GM20000 (cell line): ENCODE data around the gene TRPC4.
"Not testable (repeated sequence)": the region's sequence is repeated elsewhere in the genome, so short reads cannot be mapped to it uniquely, and the experiment has no call there.

ENCODE experiments used
- DNase-seq: peaks from one replicate; pipeline ENCODE4 v3.0.0; 2012; ENCODE audit warnings: low spot score
- TF ChIP-seq, protein P1 (sequence below): IDR thresholded peaks from 2 replicates; pipeline ENCODE4 v1.5.1; 2012; ENCODE audit warnings: mild to moderate bottlenecking, control low read depth; ENCODE audit errors: extremely low read depth, missing control alignments

TRPC4 gene

DNA sequence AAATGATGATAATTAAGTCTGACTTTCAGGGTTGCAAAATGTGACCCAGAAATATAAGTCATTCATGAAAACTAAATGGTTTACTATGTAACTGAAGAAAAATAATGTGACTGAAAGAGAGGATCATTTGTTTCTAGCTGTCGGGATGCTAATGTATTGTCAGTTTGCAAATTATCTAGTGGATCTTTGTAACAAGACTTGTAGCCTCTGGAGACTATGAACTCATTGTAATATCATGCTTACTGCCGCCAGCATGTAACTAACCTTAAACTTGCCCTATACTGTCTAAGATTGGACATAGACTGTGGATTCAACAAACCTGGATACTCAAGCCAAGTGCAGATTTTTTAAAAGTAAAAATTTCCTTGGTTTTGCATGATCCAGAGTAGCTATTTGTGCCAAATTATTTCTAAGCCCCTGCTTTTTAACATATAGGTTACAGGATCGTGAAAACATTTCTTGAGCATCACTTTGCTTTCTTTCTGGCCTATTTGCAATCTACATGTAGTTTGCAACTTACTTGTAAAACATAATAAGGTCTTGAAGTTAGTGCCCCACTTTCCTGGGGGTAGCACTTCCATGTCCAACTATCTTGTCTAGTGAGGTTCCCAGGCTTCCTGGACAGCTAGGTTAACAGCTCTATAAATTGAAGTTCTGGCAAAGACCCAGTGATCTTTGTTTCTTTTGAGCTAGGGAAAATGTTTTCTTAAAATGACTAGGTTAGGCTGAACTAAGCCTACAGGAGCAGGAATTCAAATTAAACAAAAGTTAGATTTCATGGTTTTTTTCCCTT is 267.7 kb downstream of the TRPC4 start:
- no peak for DNase-seq
- TF ChIP-seq, protein P1, sequence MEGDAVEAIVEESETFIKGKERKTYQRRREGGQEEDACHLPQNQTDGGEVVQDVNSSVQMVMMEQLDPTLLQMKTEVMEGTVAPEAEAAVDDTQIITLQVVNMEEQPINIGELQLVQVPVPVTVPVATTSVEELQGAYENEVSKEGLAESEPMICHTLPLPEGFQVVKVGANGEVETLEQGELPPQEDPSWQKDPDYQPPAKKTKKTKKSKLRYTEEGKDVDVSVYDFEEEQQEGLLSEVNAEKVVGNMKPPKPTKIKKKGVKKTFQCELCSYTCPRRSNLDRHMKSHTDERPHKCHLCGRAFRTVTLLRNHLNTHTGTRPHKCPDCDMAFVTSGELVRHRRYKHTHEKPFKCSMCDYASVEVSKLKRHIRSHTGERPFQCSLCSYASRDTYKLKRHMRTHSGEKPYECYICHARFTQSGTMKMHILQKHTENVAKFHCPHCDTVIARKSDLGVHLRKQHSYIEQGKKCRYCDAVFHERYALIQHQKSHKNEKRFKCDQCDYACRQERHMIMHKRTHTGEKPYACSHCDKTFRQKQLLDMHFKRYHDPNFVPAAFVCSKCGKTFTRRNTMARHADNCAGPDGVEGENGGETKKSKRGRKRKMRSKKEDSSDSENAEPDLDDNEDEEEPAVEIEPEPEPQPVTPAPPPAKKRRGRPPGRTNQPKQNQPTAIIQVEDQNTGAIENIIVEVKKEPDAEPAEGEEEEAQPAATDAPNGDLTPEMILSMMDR, result no peak

DNA sequence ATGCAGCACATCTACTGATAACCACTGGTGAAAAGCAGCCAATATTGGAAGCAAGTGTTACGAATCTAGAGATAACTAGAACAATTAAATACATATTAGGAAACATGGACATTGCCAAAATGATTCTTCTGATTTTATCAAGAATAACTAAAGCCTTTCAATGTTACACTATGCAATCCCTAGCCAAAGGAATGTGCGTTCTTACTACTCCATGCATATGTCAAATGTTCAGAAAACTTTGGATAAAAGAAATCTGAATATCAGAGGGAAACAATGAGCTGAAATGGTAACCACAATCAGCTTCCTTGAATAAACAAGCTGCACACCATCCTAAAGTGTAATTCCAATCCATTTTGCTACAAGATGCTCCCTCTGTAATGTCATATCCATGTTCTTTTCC is 270.1 kb downstream of the TRPC4 start:
- TF ChIP-seq, protein P1, result no peak
- no peak for DNase-seq

DNA sequence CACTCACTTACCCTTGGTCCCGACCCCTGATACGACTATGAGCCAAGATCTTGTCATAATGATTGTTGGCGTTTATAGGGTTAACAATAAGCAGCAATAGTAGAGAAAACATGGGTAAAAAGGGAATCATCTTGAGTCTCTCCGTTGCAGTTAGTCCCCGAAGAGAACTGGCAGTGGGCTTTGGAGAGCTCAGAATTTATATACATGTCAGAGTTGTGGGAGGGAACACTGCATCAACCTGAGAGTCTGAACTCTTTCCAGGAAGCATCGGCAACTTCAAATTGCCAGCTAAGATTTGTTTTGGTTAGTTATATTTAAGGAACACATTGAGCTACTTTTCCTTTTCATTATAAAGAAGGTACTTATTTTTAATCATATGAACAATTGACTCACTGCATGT is 271.0 kb downstream of the TRPC4 start, which contains the start of gene POSTN:
Gene POSTN, minus strand, starts transcription at position 172 of the 400 bp plus-strand sequence. Its CDS starts 42 bp downstream, at position 130.
- DNase-seq, result no peak
- TF ChIP-seq, protein P1, result no peak

DNA sequence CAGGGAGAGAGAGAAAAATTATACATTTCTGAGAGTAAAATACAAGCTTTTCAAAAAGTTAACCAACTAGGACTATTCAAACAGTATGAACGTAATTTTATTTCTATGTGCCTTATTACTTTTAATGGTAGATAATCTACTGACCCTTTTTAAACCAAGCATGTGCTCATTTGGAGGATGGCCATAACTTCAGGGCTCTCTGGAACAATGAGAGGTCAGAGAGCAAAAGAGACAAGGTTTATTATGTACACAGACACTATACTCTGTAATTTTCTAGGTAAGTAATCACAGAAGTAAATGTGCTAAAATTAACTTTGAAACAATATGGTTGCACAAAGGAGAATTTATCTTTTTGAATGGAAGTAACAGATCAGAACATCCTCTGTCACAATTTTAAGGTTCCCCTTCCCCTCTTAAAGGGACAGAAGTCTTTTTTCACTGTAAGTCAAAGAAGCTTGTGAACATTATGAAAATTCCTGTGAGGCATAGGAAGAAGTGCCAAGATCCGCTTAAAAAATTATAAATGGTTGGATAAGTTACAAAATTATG is 272.0 kb downstream of the TRPC4 start:
- no peak for DNase-seq
- TF ChIP-seq, protein P1, result no peak

GRCh38 chr13:37596805-37597204 is 272.8 kb downstream of the TRPC4 start:
- TF ChIP-seq, protein P1, result no peak
- DNase-seq, result no peak

DNA sequence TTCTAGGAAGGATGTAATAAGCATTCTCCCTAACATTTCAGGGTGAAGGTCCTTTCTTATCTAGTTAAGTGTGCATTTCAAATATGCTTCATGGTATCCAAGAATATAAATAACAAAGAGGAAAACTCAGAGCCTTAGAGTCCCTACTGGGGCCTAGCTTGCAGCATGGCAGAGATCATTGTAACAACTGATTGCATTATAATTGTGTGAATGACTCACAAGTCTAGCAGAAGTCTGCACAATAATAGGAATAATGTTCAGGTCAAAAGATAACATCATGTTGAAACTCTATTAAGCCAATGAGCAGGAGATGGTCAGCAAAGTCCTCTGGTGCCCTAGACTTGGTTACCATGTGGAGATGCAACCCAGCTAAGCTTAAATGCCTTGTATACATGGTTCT is 274.4 kb downstream of the TRPC4 start:
- TF ChIP-seq, protein P1, result no peak
- no peak for DNase-seq

GRCh38 chr13:37594550-37594949 is 275.0 kb downstream of the TRPC4 start:
- TF ChIP-seq, protein P1, result no peak
- no peak for DNase-seq

DNA sequence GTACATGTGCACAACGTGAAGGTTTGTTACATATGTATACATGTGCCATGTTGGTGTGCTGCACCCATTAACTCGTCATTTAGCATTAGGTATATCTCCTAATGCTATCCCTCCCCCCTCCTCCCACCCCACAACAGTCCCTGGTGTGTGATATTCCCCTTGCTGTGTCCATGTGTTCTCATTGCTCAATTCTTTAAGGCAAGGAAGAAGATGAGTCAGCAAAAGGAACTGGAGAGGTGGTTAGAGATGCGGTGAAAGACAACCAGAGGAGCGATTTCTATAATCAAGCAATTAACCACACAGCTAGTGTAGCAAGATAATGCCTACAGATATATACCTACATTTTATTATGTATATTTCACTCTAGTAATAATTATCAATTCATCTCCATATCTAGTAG is 280.2 kb downstream of the TRPC4 start:
- DNase-seq, result not testable (repeated sequence)
